Liver (tissue), 9 donors: ENCODE data around the gene ZNF546. TPM values are rescaled to one million over a fixed set of nuclear protein-coding genes. Genes with fewer than 3 reads are reported as not detected.

Experiments used
- DNase-seq: peaks from one replicate; pipeline ENCODE4 v3.0.0-alpha.2; 2017; ENCODE audit warnings: low spot score
- H3K27ac ChIP-seq, 2 donors: one replicate each; pipeline ENCODE4 v1.7.0; 2013; ENCODE audit warnings: inconsistent platforms in 2 of 2, low read length in 2 of 2, control low read depth in 1 of 2, low read depth in 1 of 2, mild to moderate bottlenecking in 1 of 2
- H3K27me3 ChIP-seq, 4 donors: one replicate each; pipeline versions ENCODE4 v1.6.1 to v1.7.0; 2013; ENCODE audit warnings: low read length in 3 of 4, inconsistent platforms in 1 of 4, mild to moderate bottlenecking in 1 of 4, moderate library complexity in 1 of 4; ENCODE audit not compliant: control insufficient read depth in 4 of 4, insufficient read depth in 4 of 4
- H3K36me3 ChIP-seq, 4 donors: one replicate each; pipeline versions ENCODE4 v1.6.1 to v1.7.0; 2013; ENCODE audit warnings: low read length in 3 of 4, mild to moderate bottlenecking in 3 of 4, low read depth in 1 of 4, moderate library complexity in 1 of 4; ENCODE audit not compliant: control insufficient read depth in 4 of 4, insufficient read depth in 3 of 4
- H3K4me1 ChIP-seq, 4 donors: one replicate each; pipeline versions ENCODE4 v1.6.1 to v1.7.0; 2013; ENCODE audit warnings: low read length in 3 of 4, mild to moderate bottlenecking in 3 of 4, moderate library complexity in 1 of 4; ENCODE audit not compliant: control insufficient read depth in 4 of 4, insufficient read depth in 4 of 4
- H3K4me3 ChIP-seq, 3 donors: one replicate each; pipeline versions ENCODE4 v1.6.1 to v1.7.0; 2013; ENCODE audit warnings: low read length in 3 of 3, control low read depth in 1 of 3, low read depth in 1 of 3, mild to moderate bottlenecking in 1 of 3
- H3K9ac ChIP-seq, 2 donors: one replicate each; pipeline ENCODE4 v1.7.0; 2013; ENCODE audit warnings: low read length in 2 of 2, mild to moderate bottlenecking in 2 of 2, moderate library complexity in 2 of 2, control low read depth in 1 of 2, low read depth in 1 of 2
- H3K9me3 ChIP-seq, 4 donors: one replicate each; pipeline versions ENCODE4 v1.6.1 to v1.7.0; 2013; ENCODE audit warnings: low read length in 3 of 4; ENCODE audit not compliant: control insufficient read depth in 4 of 4
- CTCF ChIP-seq: fragments of 150-350 bp; IDR thresholded peaks from 2 replicates; pipeline ENCODE4 v1.5.1; 2017; ENCODE audit warnings: improper control_type of control experiment, low read depth, low read length; ENCODE audit not compliant: missing input control
- EGR1 ChIP-seq, 2 donors: IDR thresholded peaks; 2 replicates each; pipeline ENCODE4 v1.6.1; 2016 to 2018; ENCODE audit warnings: antibody characterized with exemption in 2 of 2, low read depth in 2 of 2
- FOXA1 ChIP-seq: IDR thresholded peaks from 2 replicates; pipeline ENCODE4 v1.6.1; 2016; ENCODE audit warnings: antibody characterized with exemption
- FOXA2 ChIP-seq: IDR thresholded peaks from 2 replicates; pipeline ENCODE4 v1.6.1; 2016; ENCODE audit warnings: antibody characterized with exemption
- GABPA ChIP-seq, 2 donors: IDR thresholded peaks in 1 of 2; conservative IDR thresholded peaks in 1 of 2; 2 replicates each; pipeline ENCODE4 v1.6.1; 2016; ENCODE audit warnings: antibody characterized with exemption in 2 of 2, mild to moderate bottlenecking in 1 of 2, moderate library complexity in 1 of 2
- HNF4A ChIP-seq, 2 donors: conservative IDR thresholded peaks; 2 replicates each; pipeline ENCODE4 v1.6.1; 2016; ENCODE audit warnings: antibody characterized with exemption in 2 of 2, mild to moderate bottlenecking in 2 of 2
- HNF4G ChIP-seq: IDR thresholded peaks from 2 replicates; pipeline ENCODE4 v1.6.1; 2016; ENCODE audit warnings: antibody characterized with exemption
- JUND ChIP-seq, 2 donors: IDR thresholded peaks; 2 replicates each; pipeline ENCODE4 v1.6.1; 2016; ENCODE audit warnings: antibody characterized with exemption in 2 of 2
- NR2F2 ChIP-seq: IDR thresholded peaks from 2 replicates; pipeline ENCODE4 v1.6.1; 2016; ENCODE audit warnings: antibody characterized with exemption
- RAD21 ChIP-seq, 2 donors: IDR thresholded peaks; 2 replicates each; pipeline ENCODE4 v1.6.1; 2016; ENCODE audit warnings: antibody characterized with exemption in 2 of 2, mild to moderate bottlenecking in 2 of 2
- REST ChIP-seq: IDR thresholded peaks from 2 replicates; pipeline ENCODE4 v1.6.1; 2016; ENCODE audit warnings: antibody characterized with exemption, mild to moderate bottlenecking
- RXRA ChIP-seq, 2 donors: IDR thresholded peaks; 2 replicates each; pipeline ENCODE4 v1.6.1; 2017 to 2018; ENCODE audit warnings: antibody characterized with exemption in 2 of 2, mild to moderate bottlenecking in 1 of 2
- SP1 ChIP-seq: IDR thresholded peaks from 2 replicates; pipeline ENCODE4 v1.6.1; 2018; ENCODE audit warnings: antibody characterized with exemption, mild to moderate bottlenecking
- TAF1 ChIP-seq: conservative IDR thresholded peaks from 2 replicates; pipeline ENCODE4 v1.6.1; 2016; ENCODE audit warnings: antibody characterized with exemption, mild to moderate bottlenecking
- YY1 ChIP-seq: IDR thresholded peaks from 2 replicates; pipeline ENCODE4 v1.6.1; 2016; ENCODE audit warnings: antibody characterized with exemption, mild to moderate bottlenecking
- WGBS: extraction: QIAGEN DNeasy Blood & Tissue Kit; methylation state at CpG from one replicate; pipeline ENCODE4 v1.1.7; 2013; 5-methylcytosine and 5-hydroxymethylcytosine counted together
- polyA plus RNA-seq, 2 donors: library from polyadenylated mRNA; stranded (reverse) in 1 of 2; unstranded in 1 of 2; fragments of 200-250 nt in 1 of 2; fragments of >200 nt in 1 of 2; fragmentation: Nextera tagmentation in 1 of 2; extraction: Ambion mirVana in 1 of 2; gene quantifications; one replicate each; pipeline versions ENCODE4 v1.2.1 to v1.2.3, GENCODE V29; 2013 to 2015
- total RNA-seq, 2 donors: library from RNA; depleted of rRNA; stranded (reverse); fragments of >200 nt; gene quantifications; one replicate each; pipeline ENCODE4 v1.2.3, GENCODE V29; 2014
- TF ChIP-seq, protein P1 (sequence below): IDR thresholded peaks from 2 replicates; pipeline ENCODE4 v1.6.1; 2016; ENCODE audit warnings: antibody characterized with exemption
- TF ChIP-seq, protein P2 (sequence below): IDR thresholded peaks from 2 replicates; pipeline ENCODE4 v1.6.1; 2016; ENCODE audit warnings: antibody characterized with exemption
- TF ChIP-seq, protein P3 (sequence below): IDR thresholded peaks from 2 replicates; pipeline ENCODE4 v1.6.1; 2016; ENCODE audit warnings: antibody characterized with exemption
- donor health status: healthy.
- donor health status: healthy.
- donor health status: healthy.
- donor health status: healthy.
- donor health status: healthy.

ZNF546 gene
- total and polyA plus RNA-seq, 4 donors = 1.1 to 4.9 (median 2.2) TPM

DNA sequence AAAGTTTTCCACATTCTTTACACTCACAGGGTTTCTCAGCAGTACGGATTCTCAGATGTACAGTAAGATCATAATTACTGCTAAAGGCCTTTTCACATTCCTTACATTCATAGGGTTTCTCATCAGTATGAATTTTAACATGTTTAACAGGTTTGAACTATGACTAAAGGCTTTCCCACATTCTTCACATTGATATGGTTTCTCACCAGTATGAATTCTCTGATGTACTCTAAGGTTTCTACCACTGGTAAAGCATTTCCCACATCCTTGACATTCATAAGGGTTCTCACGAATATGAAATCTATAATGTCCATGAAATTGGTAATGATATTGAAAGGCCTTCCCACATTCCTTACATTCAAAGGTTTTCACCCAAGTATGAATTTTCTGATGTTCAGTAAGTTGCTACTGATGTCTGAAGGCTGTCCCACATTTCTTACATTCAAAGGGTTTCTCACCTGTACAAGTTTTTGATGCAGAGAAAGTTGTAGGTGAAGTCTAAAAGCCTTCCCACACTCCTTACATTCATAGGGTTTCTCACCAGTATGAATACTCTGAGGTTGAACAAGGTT is 37.2 kb downstream of the ZNF546 start:
- peaks cover 23 to 69% (median 63%) of the 10 kb centered on the region in 4 donors for H3K9me3 ChIP-seq
- 98% methylated on average over 2 of the region's 2 CpGs for WGBS

More for the DNA sequence above, 37.2 kb downstream of the ZNF546 start:
- H3K27ac ChIP-seq = no peak overlapping the region
- TF ChIP-seq RXRA (IDR thresholded peaks at IDR 0.05) (no peak), EGR1 (IDR thresholded peaks at IDR 0.05; ENCODE audit: low read depth in 2 of 2) (no peak), YY1 (no peak), JUND (IDR thresholded peaks at IDR 0.05) (no peak), GABPA (IDR thresholded peaks at IDR 0.05 in 1 of 2, conservative IDR thresholded peaks at IDR 0.05 in 1 of 2) (no peak), TAF1 (no peak), REST (no peak), NR2F2 (no peak), SP1 (no peak), RAD21 (IDR thresholded peaks at IDR 0.05) (no peak), FOXA1 (no peak), HNF4G (no peak), HNF4A (conservative IDR thresholded peaks at IDR 0.05) (no peak), FOXA2 (no peak), CTCF (no peak)
- TF ChIP-seq, protein P1, sequence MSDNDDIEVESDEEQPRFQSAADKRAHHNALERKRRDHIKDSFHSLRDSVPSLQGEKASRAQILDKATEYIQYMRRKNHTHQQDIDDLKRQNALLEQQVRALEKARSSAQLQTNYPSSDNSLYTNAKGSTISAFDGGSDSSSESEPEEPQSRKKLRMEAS = no peak
- TF ChIP-seq, protein P2, sequence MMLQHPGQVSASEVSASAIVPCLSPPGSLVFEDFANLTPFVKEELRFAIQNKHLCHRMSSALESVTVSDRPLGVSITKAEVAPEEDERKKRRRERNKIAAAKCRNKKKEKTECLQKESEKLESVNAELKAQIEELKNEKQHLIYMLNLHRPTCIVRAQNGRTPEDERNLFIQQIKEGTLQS = no peak
- TF ChIP-seq, protein P3, sequence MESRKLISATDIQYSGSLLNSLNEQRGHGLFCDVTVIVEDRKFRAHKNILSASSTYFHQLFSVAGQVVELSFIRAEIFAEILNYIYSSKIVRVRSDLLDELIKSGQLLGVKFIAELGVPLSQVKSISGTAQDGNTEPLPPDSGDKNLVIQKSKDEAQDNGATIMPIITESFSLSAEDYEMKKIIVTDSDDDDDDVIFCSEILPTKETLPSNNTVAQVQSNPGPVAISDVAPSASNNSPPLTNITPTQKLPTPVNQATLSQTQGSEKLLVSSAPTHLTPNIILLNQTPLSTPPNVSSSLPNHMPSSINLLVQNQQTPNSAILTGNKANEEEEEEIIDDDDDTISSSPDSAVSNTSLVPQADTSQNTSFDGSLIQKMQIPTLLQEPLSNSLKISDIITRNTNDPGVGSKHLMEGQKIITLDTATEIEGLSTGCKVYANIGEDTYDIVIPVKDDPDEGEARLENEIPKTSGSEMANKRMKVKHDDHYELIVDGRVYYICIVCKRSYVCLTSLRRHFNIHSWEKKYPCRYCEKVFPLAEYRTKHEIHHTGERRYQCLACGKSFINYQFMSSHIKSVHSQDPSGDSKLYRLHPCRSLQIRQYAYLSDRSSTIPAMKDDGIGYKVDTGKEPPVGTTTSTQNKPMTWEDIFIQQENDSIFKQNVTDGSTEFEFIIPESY = no peak
- H3K9ac ChIP-seq = no peak overlapping the region
- peaks cover 0 to 3% (median under 1%) of the 10 kb centered on the region in 4 donors for H3K36me3 ChIP-seq
- no peaks in the 10 kb centered on the region for H3K4me1 ChIP-seq
- H3K27me3 ChIP-seq = no peaks in the 10 kb centered on the region
- peak overlapping the region in 2 of 3 donors; percentile 46 to 55 for H3K4me3 ChIP-seq
- DNase-seq = no peak
